MM.1S (cell line): Measurements from ENCODE around the gene PRKCH.

Experiments used
- DNase-seq: peaks from one replicate; pipeline ENCODE4 v3.0.0-alpha.2; 2015
- H2AFZ ChIP-seq: fragments of 300-600 bp; sonication (generic); 2 replicates; pipeline ENCODE4 v1.6.0; 2016; ENCODE audit warnings: antibody characterized with exemption, low read length
- H3F3A ChIP-seq: fragments of 300-600 bp; sonication (generic); 2 replicates; pipeline ENCODE4 v1.6.1; 2016; ENCODE audit warnings: mild to moderate bottlenecking, antibody characterized with exemption, low read length, moderate library complexity, mixed read lengths; ENCODE audit not compliant: insufficient read depth
- H3K27ac ChIP-seq: fragments of 300-600 bp; sonication (generic); 2 replicates; pipeline ENCODE4 v1.5.1; 2016; ENCODE audit warnings: mild to moderate bottlenecking, low read length
- H3K27me3 ChIP-seq: fragments of 300-600 bp; sonication (generic); replicated peaks from 2 replicates; pipeline ENCODE4 v1.6.0; 2016; ENCODE audit warnings: low read length; ENCODE audit not compliant: insufficient read depth
- H3K36me3 ChIP-seq: fragments of 300-600 bp; sonication (generic); replicated peaks from 2 replicates; pipeline ENCODE4 v1.6.1; 2016; ENCODE audit warnings: mild to moderate bottlenecking, low read length, mixed read lengths; ENCODE audit not compliant: insufficient read depth
- H3K4me1 ChIP-seq: fragments of 300-600 bp; sonication (generic); 2 replicates; pipeline ENCODE4 v1.6.1; 2016; ENCODE audit warnings: low read length, mixed read lengths
- H3K4me2 ChIP-seq: fragments of 300-600 bp; sonication (generic); 2 replicates; pipeline ENCODE4 v1.6.0; 2016; ENCODE audit warnings: low read depth, low read length
- H3K4me3 ChIP-seq: fragments of 300-600 bp; sonication (generic); 2 replicates; pipeline ENCODE4 v1.5.1; 2016; ENCODE audit warnings: low read length, mixed read lengths
- H3K79me2 ChIP-seq: fragments of 300-600 bp; sonication (generic); 2 replicates; pipeline ENCODE4 v1.6.1; 2016; ENCODE audit warnings: mixed run types, low read length, mixed read lengths
- H3K9ac ChIP-seq: fragments of 300-600 bp; sonication (generic); 2 replicates; pipeline ENCODE4 v1.6.1; 2016; ENCODE audit warnings: low read length, mixed read lengths
- H3K9me2 ChIP-seq: fragments of 300-600 bp; sonication (generic); replicated peaks from 2 replicates; pipeline ENCODE4 v1.6.1; 2016; ENCODE audit warnings: mild to moderate bottlenecking, low read length, mixed read lengths; ENCODE audit not compliant: insufficient read depth
- H3K9me3 ChIP-seq: fragments of 300-600 bp; sonication (generic); replicated peaks from 2 replicates; pipeline ENCODE4 v1.6.1; 2016; ENCODE audit warnings: mild to moderate bottlenecking, low read length, mixed read lengths; ENCODE audit not compliant: insufficient read depth
- H4K20me1 ChIP-seq: fragments of 300-600 bp; sonication (generic); 2 replicates; pipeline ENCODE4 v1.6.1; 2016; ENCODE audit warnings: mild to moderate bottlenecking, low read length, moderate library complexity, mixed read lengths; ENCODE audit not compliant: insufficient read depth
- EZH2 ChIP-seq: fragments of 300-600 bp; sonication (generic); optimal IDR thresholded peaks from 2 replicates; pipeline ENCODE3; 2017; ENCODE audit warnings: low read depth, mild to moderate bottlenecking, antibody characterized with exemption, low read length, mixed read lengths
- EZH2phosphoT487 ChIP-seq: fragments of 300-600 bp; sonication (generic); IDR thresholded peaks from 2 replicates; pipeline ENCODE4 v1.6.1; 2018; ENCODE audit warnings: antibody characterized with exemption, low read length
- TF ChIP-seq, protein P1 (sequence below): fragments of 300-600 bp; sonication (generic); IDR thresholded peaks from 2 replicates; pipeline ENCODE4 v1.5.1; 2016; ENCODE audit warnings: antibody characterized with exemption, low read length, mixed read lengths

The PRKCH gene

DNA sequence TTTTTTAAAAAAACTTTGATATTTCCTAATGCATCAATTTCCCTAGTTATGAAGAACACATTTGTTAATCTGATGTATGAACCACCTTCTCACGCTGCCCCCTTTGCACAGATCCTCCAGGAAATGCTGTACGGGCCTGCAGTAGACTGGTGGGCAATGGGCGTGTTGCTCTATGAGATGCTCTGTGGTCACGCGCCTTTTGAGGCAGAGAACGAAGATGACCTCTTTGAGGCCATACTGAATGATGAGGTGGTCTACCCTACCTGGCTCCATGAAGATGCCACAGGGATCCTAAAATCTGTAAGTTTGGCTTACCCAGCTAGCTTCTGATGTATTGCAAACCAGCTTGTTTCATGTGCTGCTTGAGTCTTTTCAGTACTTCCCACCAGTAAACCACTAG, 208.9 kb downstream of the PRKCH start:
- no peak for DNase-seq
- Histone ChIP-seq H3F3A (no peaks in the 10 kb centered on the region), H2AFZ (no peak overlapping the region), H3K4me2 (no peak overlapping the region), H4K20me1 (no peaks in the 10 kb centered on the region), H3K27me3 (no peaks in the 10 kb centered on the region), H3K9me3 (no peaks in the 10 kb centered on the region), H3K9ac (no peak overlapping the region), H3K4me1 (peaks cover 7% of the 10 kb centered on the region; the same call in 1 of the 2 replicates), H3K4me3 (no peak overlapping the region), H3K9me2 (no peaks in the 10 kb centered on the region), H3K27ac (no peak overlapping the region), H3K36me3 (no peaks in the 10 kb centered on the region), H3K79me2 (no peaks in the 10 kb centered on the region)
- TF ChIP-seq, protein P1, sequence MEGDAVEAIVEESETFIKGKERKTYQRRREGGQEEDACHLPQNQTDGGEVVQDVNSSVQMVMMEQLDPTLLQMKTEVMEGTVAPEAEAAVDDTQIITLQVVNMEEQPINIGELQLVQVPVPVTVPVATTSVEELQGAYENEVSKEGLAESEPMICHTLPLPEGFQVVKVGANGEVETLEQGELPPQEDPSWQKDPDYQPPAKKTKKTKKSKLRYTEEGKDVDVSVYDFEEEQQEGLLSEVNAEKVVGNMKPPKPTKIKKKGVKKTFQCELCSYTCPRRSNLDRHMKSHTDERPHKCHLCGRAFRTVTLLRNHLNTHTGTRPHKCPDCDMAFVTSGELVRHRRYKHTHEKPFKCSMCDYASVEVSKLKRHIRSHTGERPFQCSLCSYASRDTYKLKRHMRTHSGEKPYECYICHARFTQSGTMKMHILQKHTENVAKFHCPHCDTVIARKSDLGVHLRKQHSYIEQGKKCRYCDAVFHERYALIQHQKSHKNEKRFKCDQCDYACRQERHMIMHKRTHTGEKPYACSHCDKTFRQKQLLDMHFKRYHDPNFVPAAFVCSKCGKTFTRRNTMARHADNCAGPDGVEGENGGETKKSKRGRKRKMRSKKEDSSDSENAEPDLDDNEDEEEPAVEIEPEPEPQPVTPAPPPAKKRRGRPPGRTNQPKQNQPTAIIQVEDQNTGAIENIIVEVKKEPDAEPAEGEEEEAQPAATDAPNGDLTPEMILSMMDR, result no peak
- TF ChIP-seq EZH2phosphoT487, result no peak
- no peak for TF ChIP-seq EZH2

DNA sequence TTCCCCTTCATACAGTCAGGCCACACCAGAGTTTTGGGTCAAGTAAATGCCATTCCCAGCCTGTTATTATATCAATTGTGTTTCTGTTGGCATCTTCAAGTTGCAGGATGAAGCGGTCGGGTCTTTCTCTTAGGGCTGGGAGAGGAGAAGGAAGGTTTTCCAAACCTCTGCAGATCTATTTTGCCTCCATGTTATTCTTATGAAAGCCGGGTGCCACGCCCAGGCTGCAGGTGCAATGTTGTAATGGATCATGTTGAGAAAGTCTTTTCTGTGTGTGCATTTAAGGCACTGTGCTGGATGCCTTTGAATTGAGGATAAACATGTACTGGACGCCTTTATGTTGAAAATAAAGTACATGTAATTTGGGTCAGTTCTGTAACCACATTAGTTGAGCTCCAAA, 209.5 kb downstream of the PRKCH start:
- DNase-seq, result no peak
- no peaks in the 10 kb centered on the region for H3K79me2 ChIP-seq
- no peaks in the 10 kb centered on the region for H3K36me3 ChIP-seq
- peaks cover 2% of the 10 kb centered on the region; the same call in 1 of the 2 replicates for H3K4me1 ChIP-seq
- no peak overlapping the region for H2AFZ ChIP-seq
- no peak overlapping the region for H3K9ac ChIP-seq
- no peaks in the 10 kb centered on the region for H3K9me3 ChIP-seq
- no peak overlapping the region for H3K4me3 ChIP-seq
- no peaks in the 10 kb centered on the region for H3F3A ChIP-seq
- H3K9me2 ChIP-seq, result no peaks in the 10 kb centered on the region
- TF ChIP-seq, protein P1, result no peak
- TF ChIP-seq EZH2, result no peak
- TF ChIP-seq EZH2phosphoT487, result no peak
- no peaks in the 10 kb centered on the region for H3K27me3 ChIP-seq
- H3K4me2 ChIP-seq, result no peak overlapping the region
- H3K27ac ChIP-seq, result no peak overlapping the region
- H4K20me1 ChIP-seq, result no peaks in the 10 kb centered on the region

DNA sequence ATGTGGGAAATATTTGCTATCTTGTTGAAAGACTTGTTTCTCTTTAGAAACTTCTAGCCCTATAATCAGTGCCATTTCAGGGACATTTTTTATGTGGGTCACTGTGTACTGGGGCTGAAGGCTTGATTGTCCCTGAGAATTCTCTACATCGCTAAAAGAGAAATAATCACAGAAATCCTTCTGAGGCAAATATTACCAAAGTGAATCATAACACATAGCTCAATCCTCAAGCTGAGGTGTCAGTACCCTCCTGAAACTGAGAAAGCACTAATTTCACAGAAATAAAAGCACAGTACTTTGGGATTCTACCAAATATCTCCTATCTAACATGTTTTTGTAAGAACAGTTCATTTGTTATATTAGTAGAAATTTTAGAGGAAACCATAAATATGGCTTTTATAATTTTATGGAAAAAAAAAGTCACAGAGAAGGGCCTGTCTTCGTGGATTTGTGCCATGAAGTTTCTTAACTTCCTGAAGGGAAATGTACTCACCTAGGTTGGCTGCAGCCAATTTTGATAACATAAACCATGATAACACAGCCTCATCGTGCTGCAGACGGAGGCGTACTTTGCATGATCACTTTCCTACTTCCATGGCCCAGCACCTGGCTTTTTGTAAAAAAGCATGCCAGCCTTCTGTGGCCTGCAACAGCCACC, 210.2 kb downstream of the PRKCH start:
- H2AFZ ChIP-seq, result no peak overlapping the region
- H3K4me1 ChIP-seq, result no peaks in the 10 kb centered on the region
- no peaks in the 10 kb centered on the region for H3K27me3 ChIP-seq
- H4K20me1 ChIP-seq, result no peaks in the 10 kb centered on the region
- H3K9me2 ChIP-seq, result no peaks in the 10 kb centered on the region
- H3K4me2 ChIP-seq, result no peak overlapping the region
- no peak for DNase-seq
- no peaks in the 10 kb centered on the region for H3K9me3 ChIP-seq
- H3K79me2 ChIP-seq, result no peaks in the 10 kb centered on the region
- no peak overlapping the region for H3K4me3 ChIP-seq
- H3K9ac ChIP-seq, result no peak overlapping the region
- no peak for TF ChIP-seq EZH2phosphoT487
- TF ChIP-seq, protein P1, result no peak
- TF ChIP-seq EZH2, result no peak
- no peaks in the 10 kb centered on the region for H3K36me3 ChIP-seq
- H3F3A ChIP-seq, result no peaks in the 10 kb centered on the region
- H3K27ac ChIP-seq, result no peak overlapping the region
